22Rv1 (cell line): ENCODE data around the gene ACVRL1.

Source experiments
- ZFX ChIP-seq: fragments of 450-650 bp; IDR thresholded peaks from 2 replicates; pipeline ENCODE4 v1.6.1; 2017; ENCODE audit warnings: antibody characterized with exemption, borderline replicate concordance
- TF ChIP-seq, protein P1 (sequence below): fragments of 450-650 bp; IDR thresholded peaks from 2 replicates; pipeline ENCODE4 v1.5.1; 2017; ENCODE audit warnings: mild to moderate bottlenecking

DNA sequence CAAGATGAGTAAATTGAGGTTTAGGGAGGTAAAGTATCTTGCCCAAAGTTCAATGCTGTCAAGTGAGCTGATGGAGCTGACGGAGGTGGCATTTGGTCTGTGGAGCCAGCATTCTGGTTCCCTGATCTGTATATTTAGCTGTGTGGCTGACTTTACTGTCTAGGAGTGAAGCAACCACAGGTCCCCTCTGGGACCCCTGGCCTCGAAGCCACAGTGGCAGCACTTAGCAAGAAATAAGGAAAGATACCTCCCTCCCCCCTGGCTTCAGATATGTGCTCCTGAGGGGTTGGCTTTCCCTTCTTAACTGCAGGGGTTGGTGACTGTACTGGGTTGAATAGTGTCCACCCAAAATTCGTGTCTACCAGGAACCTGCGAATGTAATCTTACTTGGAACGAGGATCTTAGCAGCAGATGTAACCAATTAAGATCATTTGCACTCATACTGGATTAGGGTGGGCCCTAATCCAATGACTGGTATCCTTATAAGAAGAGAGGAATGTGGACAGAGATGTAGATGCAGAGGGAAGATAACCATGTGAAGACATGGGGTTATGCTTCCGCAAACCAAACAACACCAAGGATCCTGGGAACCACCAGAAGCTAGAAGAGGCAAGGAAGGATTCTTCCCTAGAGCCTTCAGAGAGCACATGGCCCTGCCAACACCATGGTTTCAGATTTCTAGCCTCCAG is 42.2 kb downstream of the ACVRL1 start:
- TF ChIP-seq, protein P1, sequence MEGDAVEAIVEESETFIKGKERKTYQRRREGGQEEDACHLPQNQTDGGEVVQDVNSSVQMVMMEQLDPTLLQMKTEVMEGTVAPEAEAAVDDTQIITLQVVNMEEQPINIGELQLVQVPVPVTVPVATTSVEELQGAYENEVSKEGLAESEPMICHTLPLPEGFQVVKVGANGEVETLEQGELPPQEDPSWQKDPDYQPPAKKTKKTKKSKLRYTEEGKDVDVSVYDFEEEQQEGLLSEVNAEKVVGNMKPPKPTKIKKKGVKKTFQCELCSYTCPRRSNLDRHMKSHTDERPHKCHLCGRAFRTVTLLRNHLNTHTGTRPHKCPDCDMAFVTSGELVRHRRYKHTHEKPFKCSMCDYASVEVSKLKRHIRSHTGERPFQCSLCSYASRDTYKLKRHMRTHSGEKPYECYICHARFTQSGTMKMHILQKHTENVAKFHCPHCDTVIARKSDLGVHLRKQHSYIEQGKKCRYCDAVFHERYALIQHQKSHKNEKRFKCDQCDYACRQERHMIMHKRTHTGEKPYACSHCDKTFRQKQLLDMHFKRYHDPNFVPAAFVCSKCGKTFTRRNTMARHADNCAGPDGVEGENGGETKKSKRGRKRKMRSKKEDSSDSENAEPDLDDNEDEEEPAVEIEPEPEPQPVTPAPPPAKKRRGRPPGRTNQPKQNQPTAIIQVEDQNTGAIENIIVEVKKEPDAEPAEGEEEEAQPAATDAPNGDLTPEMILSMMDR, result no peak
- TF ChIP-seq ZFX, result no peak
